Stromal cell of bone marrow (primary cell): ENCODE measurements around the gene DHX29.

Experiments
- DNase-seq: peaks from one replicate; pipeline ENCODE4 v3.0.0-alpha.2; 2012; ENCODE audit warnings: low read depth

Gene DHX29

DNA sequence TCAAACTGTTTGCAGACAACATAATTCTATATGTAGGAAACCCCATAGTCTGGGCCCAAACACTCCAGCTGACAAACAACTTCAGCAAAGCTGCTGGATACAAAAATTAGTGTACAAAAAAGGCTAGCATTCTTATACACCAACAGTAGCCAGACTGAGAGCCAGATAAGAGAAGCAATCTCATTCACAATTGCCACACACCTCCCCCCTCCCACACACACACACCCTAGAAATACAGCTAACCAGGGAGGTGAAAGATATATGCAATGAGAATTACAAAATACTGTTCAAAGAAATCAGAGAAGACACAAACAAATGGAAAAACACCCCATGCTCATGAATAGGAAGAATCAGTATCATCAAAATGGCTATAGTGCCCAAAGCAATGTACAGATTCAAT, 9.3 kb upstream of the DHX29 start:
- DNase-seq, result no peak

- DNase-seq, result no peak
Observed at GRCh38 chr5:55316289-55316688, 8.8 kb upstream of the DHX29 start.

GRCh38 chr5:55313870-55314617, 6.5 kb upstream of the DHX29 start:
- DNase-seq, result no peak

DNA sequence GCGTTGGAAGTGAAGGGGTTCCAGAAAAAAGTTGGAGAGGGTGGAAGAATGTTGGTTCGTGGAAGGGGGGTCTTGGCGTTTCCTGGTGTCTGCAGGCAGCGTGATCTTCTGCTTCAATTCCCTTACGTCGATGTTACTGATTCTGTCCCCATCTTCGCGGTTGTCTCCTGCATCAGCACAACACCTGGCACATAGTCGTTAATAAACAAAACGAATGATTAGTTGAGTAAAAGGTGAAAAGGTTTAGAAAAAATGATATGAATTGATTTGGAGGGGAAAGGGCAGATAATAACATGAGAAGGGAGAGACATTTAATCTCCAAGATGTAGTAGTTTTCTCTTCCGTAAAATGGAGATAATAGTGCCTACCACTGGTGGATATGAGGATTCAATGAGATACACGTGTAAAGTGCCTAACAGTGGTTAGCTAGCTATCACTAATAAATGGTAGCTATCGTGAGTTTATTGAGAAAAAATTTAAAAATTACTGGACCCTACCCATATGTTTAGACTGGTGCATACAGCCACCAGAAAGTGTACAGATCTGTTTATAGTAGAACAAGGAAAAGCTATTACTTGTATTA, 851 bp upstream of the DHX29 start:
- no peak for DNase-seq

DNA sequence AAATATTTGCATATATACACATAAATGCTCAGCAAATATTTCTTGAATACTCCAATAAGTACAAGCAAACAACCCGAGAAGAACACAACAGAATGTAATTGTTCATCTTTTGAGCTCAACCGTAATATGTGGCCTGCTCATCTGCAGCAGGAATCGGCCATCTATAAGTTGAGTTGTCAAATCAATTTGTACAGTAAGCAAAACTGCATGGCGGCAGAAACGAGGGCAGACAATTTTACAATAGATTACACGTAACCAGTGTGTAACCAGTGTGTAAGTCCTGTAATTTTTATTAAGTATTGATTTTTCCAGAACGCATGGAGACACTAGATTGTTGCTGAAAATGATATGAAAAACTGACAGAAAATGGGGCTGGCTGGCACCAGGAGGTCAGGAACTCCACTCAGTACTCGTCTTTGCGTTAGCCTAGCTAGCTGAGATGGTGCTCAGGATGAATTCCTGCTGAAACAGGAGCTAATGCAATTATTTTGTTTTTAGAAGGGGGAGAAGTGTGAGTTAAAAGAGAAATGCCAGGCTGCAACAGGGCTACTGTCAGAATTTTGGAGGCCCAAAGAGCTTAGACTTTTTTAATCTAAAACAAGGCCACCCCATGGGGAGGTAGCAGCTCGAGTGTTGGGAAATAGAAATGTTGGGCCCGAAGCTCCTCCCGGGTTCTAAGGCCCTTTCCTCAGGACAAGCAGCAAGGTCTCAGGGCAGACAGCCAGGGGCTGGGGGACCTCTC, 682 bp downstream of the DHX29 start:
- no peak for DNase-seq

DNA sequence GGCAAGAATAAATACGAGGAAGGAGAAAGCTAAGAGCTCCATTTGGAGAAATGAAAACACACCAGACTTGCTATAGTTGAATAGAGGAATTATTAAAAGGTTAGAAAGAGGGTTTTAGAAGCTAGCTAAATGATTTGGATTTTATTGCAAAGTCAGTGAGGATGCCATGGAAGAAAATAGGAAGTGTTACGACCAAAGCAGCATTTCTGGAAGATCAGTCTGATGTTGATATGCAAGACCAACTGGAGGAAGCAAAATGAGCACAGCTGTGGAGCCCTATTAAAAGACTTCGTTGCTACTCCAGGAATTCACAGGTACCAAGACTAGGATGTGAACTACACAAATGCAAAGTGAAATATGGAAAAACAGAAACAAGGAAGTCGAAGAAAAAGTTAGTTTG, 2.1 kb downstream of the DHX29 start:
- DNase-seq, result no peak

GRCh38 chr5:55304584-55304983, 2.9 kb downstream of the DHX29 start:
- DNase-seq, result no peak

- DNase-seq, result peak; percentile 40
Observed at GRCh38 chr5:55303238-55303690, 4.2 kb downstream of the DHX29 start.

- no peak for DNase-seq
Observed at GRCh38 chr5:55300890-55301289, 6.6 kb downstream of the DHX29 start.

GRCh38 chr5:55294935-55295334, 12.6 kb downstream of the DHX29 start:
- no peak for DNase-seq

- no peak for DNase-seq
Observed at GRCh38 chr5:55290991-55291390, 16.5 kb downstream of the DHX29 start.

DNA sequence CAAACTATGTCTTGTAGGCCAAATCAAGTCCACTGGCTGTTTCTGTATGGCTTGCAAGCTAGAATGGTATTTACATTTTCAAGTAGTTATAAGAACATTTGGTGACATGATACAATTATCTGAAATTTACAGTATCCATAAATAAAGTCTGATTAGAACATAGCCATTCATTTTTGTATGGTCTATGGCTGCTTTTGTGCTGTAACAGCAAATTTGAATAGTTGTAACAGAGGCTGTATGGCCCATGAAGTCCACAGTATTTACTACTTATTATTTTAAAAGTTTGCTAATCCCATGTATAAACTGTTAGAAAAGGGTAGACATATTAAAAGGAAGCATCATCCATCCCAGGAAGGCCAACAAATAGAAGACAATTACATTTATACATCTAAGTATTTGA, 17.7 kb downstream of the DHX29 start:
- no peak for DNase-seq

- no peak for DNase-seq
Observed at GRCh38 chr5:55286411-55286933, 21.0 kb downstream of the DHX29 start.

DNA sequence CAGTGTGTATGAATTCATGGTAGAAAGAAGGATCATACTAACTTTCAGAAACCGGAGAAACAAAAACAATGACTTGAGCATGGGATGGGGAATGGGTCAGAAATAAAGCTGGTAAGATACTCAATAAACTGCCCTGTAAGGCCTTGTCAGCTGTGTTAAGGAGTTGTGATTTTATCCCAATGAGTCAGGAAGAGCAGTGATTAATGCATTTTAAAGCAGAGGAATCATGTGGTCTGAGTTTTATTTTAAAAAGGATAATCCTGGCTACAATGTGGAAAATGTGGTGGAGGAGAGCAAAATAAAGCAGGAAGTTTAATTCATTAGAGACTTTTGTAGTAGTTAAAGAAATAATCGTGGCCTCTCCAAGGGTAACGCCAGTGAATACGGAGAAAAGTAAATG, 28.7 kb downstream of the DHX29 start:
- peak; percentile 66 for DNase-seq

GRCh38 chr5:55276771-55277170, 30.7 kb downstream of the DHX29 start:
- DNase-seq, result no peak

DNA sequence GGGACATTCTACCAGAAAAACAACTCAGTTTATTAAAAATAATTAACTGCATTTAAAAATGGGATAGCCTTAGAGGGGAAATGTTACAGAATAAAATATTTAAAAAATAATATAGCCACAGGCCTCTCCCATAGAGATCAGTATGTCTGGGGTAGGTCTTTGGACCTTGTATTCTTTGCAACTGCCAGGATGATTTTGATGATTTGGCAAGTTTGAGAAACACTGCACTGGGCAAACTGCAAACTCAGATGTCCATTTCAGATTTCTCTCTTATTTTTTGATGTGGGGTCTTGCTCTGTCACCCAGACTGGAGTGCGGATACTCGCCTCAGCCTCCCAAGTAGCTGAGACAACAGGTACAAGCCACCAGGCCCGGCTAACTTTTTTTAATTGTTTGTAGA, 49.2 kb downstream of the DHX29 start:
- DNase-seq, result no peak

- DNase-seq, result no peak
Observed at GRCh38 chr5:55254802-55255201, 52.7 kb downstream of the DHX29 start.

DNA sequence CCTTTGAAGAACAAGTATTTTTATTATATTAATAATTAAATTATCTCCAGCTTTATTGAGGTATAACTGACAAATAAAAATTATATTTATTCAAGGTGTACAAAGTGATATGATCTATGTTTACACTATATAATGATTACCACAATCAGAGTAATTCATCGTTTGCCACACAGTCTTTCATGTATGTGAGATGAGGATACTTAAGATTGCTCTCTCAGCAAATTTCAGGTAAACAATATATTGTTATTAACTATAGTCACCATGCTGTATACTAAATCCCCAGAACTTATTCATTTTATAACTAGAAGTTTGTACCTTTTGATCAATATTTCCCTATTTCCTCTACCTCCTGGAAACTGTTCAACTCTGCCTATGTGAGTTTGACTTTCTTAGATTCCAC, 57.4 kb downstream of the DHX29 start:
- DNase-seq, result no peak

GRCh38 chr5:55241746-55242145, 65.7 kb downstream of the DHX29 start:
- no peak for DNase-seq

GRCh38 chr5:55236800-55237199, 70.7 kb downstream of the DHX29 start:
- DNase-seq, result no peak

DNA sequence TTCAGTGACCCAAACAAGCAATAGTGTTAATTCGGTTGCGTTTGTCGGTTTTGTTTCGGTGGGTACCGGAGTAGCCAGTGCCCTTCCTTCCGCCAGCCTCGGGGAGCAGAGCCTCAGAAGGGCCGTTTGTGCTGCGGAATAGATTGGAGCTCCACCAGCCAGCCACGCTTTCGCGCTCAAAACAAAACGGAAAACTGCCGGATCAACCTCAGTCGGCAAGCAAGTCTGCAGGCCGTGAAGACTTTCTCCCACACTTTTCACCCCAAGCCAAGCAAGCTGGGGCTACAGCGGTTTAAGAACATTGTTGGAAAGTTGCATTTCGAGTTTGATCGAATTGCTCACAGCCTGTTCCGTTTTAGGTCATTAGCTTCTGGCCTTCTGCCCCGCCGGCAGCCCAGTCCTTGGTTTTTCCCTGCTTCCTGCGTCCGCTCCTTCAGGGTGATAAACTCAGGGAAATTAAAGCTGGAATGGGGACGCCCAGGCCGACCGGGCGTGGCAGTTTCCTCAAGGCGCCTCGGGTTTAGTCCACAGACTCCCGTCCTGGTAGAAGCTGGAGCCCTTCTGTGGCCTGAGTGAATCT, 73.3 kb downstream of the DHX29 start:
- no peak for DNase-seq
